ENCODE measurements around the gene A1CF.
A peak's percentile ranks its signal among the peaks of the same experiment; 100 is the strongest.

A1CF gene

DNA sequence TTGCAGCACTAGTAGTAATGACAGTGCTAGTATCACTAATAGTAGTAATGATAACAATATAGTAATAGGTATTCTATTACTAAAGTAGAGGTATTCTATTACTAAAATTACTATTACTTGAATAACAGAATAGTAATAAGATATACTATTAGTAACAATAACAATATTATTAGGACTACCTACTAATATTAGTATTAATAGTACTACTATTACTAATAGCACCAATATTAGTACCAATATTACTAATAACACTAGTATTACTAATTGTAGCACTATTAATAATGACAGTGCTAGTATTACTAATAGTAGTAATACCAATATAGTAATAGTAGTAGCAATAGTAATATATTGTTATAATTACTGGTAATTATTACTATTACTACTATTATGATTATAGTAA is 24.1 kb downstream of the A1CF start:
- DNase-seq (ENCODE audit: low read depth) = no peak

DNA sequence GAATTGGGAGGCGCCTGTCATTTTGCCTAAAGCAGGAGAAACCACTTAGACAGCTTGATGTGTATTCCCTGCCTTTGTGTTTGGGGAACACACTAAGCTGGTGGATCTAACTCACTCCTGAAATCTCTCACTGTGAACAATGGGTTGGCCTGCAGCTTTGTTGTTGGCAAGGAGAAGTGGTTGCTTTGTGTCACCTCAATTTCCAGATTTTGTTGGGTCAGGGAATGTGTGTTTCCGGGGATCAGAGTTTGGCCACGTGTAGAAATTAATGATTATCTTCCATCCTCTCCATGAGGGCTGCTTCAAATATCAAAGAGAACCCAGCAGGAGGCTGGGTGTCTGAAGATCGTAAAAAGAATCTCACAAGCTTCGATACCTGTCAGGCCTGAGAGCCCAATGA is 27.8 kb downstream of the A1CF start:
- DNase-seq (ENCODE audit: low read depth) = no peak

- DNase-seq (ENCODE audit: low read depth) = no peak
Measured at GRCh38 chr10:50855461-50855860, 30.0 kb downstream of the A1CF start.

DNA sequence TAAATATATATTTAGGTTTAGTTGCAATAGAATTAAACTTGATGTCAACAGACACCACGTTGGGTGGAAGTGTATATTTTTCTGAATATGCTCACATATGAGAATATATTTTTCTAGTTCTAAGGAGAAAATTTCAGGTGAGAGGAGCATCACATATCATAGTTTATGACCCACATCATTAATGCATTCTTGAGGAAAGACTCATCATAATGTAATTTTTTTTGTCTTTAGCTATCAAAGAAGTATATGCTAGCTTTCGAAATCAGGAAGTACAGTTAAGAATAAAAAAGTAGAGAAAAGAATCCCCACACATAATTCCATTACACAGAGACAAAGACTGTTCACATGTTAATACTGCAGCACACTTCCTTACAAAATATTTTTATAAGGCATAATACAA is 30.4 kb downstream of the A1CF start:
- no peak for DNase-seq (ENCODE audit: low read depth)

GRCh38 chr10:50853557-50853956 is 31.9 kb downstream of the A1CF start:
- DNase-seq (ENCODE audit: low read depth) = no peak

DNA sequence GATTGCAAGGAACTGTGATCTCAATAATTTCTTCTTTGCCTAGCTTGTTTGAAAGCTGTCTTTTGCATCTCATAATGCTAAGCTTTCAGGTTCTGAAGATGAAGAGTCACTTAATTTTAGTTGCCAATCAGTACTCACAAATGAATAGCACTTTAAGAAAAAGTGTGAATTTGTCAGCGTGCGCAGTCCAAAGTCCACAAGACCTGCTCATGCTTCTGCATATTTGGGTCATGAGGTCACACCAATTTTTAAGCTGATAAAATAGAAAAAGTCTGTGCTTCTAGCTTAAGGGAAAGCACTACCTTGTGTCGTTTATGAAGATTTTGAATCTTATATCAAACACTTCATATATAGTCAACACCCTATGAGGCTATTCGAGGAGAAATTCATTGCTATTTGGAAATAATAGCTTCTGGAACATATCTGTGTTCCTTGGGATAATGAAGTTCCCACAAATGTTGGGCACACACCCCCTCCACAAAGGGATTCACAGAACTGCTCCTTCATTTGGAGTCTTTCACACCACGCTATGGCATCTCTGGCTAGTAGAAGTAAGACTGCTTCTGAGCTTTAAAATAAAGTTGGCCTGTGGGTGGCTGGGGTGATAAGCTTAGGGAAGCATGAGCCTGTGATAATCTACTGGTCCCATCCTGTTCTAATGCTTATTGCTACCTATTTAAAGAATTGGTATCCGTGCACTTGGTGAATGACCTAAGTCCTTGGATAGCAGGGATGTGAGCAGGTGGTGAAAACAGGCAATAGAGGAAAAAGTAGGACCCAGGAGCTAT is 33.3 kb downstream of the A1CF start:
- no peak for DNase-seq (ENCODE audit: low read depth)

- peak; percentile 11 for DNase-seq (ENCODE audit: low read depth)
Measured at GRCh38 chr10:50850578-50851230, 34.7 kb downstream of the A1CF start.

DNA sequence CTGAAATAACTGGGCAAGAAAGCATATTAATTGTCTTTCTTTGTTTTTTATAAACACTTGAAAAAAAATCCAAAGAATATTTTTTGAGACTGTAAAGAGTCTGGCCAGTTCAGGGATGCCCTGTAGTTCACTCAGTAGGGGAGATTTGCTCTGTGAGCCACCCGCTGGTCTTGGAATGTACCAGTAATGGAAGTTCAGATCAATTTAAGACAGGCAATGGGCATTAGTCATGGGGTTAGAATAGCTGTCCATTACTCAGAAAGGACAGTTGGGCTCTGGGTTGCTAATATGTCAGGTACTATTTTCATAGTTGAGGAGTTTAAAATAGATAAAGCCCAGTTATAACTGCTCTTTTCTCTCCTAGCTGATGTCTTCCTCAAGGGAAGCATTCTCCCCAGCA is 38.7 kb downstream of the A1CF start:
- peak; percentile 44 for DNase-seq (ENCODE audit: low read depth)

DNA sequence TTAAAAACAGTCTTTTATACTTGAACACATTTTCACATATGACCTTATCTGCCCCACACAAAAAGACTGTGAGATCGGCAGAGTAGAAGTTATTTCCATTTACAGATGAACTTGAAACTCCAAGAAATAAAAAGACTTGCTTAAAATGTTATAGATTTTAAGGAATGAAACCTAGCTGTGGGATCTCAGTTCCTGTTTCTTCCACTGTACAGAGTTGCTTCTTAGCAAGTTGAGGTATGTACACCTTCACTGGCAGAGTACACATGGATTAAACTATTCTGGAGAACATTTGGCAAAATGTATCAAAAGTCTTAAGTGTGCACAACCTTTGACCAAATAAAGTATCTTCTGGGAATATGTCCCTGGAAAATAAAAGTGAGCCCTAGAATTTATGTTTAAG is 48.3 kb downstream of the A1CF start:
- no peak for DNase-seq (ENCODE audit: low read depth)

DNA sequence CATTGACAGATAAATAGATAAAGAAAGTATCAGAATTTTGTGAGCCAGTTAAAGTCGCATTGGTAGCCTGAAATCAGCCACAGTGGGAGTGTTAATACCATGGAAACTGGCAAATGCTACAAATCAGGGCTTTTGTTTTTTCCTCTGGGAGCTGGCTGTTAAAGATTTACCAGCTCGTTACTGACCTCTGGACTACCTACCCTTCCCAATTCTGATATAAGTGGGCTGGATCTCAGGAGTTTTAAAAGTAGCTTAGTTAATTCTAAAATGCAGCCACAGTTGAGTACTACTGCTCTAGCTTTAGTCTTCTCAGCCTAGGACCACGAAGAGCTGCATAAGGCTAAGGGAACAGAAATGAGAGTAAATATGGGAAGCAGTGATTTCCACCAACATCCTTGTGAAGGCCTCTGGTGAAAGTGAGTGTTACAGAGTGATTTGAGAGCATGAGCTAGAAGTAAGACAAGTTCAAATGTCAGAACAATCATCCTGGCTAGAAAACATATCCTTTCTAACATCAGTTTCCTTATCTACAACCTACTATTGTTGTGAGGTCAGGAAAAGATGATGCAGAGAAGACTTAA is 53.2 kb downstream of the A1CF start:
- DNase-seq (ENCODE audit: low read depth) = no peak

DNA sequence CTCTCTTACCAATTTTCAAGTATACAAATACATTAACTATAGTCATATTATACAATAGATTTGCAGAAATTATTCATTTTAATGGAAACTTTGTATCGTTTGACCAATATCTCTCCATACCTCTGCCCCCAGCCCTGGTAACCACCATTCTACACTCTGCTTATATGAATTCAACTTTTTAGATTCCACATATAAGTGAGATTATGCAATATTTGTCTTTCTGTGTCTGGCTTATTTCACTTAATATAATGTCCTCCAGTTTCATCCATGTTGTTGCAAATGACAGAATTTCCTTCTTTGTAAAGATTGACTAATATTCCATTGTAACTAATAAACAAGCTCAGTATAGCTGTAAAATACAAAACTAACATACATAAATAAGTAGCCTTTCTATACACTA is 55.4 kb downstream of the A1CF start:
- no peak for DNase-seq (ENCODE audit: low read depth)

- no peak for DNase-seq (ENCODE audit: low read depth)
Measured at GRCh38 chr10:50824782-50825181, 60.6 kb downstream of the A1CF start.

GRCh38 chr10:50823789-50824188 is 61.6 kb downstream of the A1CF start:
- DNase-seq (ENCODE audit: low read depth) = no peak

- DNase-seq (ENCODE audit: low read depth) = peak; percentile 9
Measured at GRCh38 chr10:50809596-50809995, 75.8 kb downstream of the A1CF start.

- DNase-seq (ENCODE audit: low read depth) = peak; percentile 34
Measured at GRCh38 chr10:50807851-50808776, 77.3 kb downstream of the A1CF start.

DNA sequence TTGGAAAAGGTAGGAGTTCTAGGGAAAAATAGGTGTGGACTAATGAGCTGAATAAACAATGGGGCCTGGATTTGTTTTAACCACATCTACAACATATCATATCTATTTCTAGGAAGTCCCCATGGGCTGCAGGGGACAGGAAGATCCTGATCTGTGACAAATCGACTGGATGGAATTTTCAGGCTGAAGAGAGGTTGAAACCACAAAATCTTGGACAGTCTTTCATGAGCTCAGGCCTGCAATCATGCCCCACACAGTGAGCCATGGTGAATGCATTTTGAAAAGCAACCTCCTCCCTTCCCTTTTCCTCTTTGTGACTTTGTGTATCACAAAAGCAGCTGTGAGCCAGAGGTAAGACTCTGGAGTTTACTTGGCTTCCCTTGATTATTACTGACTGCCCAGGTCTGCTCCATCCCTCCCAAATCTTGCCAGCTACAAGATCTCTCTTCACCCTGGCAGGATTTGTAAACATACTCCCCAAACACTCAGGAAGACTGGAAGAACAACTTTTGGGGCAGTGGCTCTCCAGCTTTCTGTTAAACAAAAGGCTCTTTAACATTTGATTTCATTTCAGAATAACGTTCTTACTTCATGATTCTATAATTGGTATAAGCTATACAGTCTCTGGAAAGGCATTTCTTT is 79.3 kb downstream of the A1CF start:
- peak; percentile 11 for DNase-seq (ENCODE audit: low read depth)

- DNase-seq (ENCODE audit: low read depth) = no peak
Measured at GRCh38 chr10:50799595-50799994, 85.8 kb downstream of the A1CF start.

DNA sequence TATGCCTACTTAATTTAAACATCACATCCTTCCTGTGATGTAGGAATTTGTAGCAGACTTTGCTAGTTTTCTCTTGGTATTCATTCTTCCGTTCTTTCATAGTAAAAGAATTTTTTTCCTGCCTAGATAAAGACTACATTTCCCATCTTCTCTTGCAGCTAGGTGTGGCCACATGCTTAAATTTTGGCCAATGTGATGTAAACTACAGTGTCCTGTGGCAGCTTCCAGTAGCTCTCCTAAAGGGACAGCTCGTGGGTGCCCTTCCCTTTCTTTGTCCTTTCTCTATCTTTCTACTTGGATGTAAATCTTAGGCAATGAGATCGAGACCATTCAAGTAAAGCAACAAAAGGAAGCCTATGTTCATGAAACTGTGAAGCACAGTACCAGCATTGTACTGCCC is 87.1 kb downstream of the A1CF start:
- DNase-seq (ENCODE audit: low read depth) = no peak

DNA sequence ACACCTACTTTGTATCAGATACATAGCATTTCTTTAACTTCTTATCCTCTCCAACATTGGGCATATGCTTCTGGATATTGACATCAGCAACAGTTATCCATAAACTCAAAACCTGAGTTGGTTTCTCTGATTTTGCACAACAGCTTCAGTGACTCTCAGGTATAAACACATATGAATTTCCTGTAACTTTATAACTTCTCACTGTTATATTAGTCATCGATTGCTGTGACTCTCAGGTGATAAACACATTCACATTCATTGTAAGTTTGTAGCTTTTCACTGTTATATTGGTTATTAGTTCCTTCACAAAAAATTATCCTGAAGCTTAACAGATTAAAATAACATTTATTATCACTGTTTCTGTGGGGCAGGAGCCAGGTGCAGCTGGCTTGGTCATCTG is 88.7 kb downstream of the A1CF start:
- no peak for DNase-seq (ENCODE audit: low read depth)

DNA sequence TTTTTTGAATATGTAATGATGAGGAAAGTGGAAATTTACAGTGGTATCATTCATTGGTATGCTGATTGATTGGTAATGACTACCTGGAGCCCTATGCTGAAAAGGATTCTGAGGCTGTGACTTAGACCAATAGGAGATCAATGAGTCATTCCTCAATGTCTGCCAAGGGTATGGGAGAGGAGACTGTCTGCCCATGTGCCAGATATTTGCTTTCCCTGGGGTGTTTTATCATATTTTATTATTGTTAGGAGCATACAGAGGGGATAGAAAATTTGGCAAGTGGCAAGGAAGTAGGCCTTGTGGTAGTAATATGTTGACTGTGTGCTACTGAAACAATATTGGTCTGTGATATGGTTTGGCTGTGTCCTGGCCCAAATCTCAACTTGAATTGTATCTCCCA is 90.9 kb downstream of the A1CF start:
- DNase-seq (ENCODE audit: low read depth) = no peak

GRCh38 chr10:50788951-50789945 is 96.2 kb downstream of the A1CF start:
- peak; percentile 41 for DNase-seq (ENCODE audit: low read depth)

Measured in EH (cell line).